AG09309 (cell line): ENCODE measurements around the gene RAB31.

Source experiments
- DNase-seq: peaks from one replicate; pipeline ENCODE4 v3.0.0-alpha.2; 2010; ENCODE audit warnings: low read depth
- H3K4me3 ChIP-seq: 2 replicates; pipeline ENCODE4 v1.5.1; 2011; ENCODE audit warnings: mild to moderate bottlenecking, low read depth, low read length, moderate library complexity; ENCODE audit not compliant: control insufficient read depth
- CTCF ChIP-seq: IDR thresholded peaks from 2 replicates; pipeline ENCODE4 v1.5.1; 2011; ENCODE audit warnings: mild to moderate bottlenecking, low read depth, low read length, inconsistent platforms; ENCODE audit not compliant: insufficient read depth, control insufficient read depth; ENCODE audit errors: missing control alignments

Gene RAB31

GRCh38 chr18:9691235-9691634 lies 16.9 kb upstream of the RAB31 start:
- DNase-seq, result no peak
- TF ChIP-seq CTCF, result no peak
- H3K4me3 ChIP-seq, result no peak overlapping the region

GRCh38 chr18:9694174-9694573 lies 13.9 kb upstream of the RAB31 start:
- DNase-seq, result no peak
- no peak overlapping the region for H3K4me3 ChIP-seq
- TF ChIP-seq CTCF, result no peak

GRCh38 chr18:9694952-9695495 lies 13.1 kb upstream of the RAB31 start:
- H3K4me3 ChIP-seq, result no peak overlapping the region
- TF ChIP-seq CTCF, result no peak
- no peak for DNase-seq

- no peak overlapping the region for H3K4me3 ChIP-seq
- no peak for DNase-seq
- no peak for TF ChIP-seq CTCF
These were observed 12.5 kb upstream of the RAB31 start for GRCh38 chr18:9695605-9696004.

- DNase-seq, result no peak
- TF ChIP-seq CTCF, result no peak
- no peak overlapping the region for H3K4me3 ChIP-seq
These were observed 12.0 kb upstream of the RAB31 start for GRCh38 chr18:9696112-9696511.

GRCh38 chr18:9696701-9697100 lies 11.4 kb upstream of the RAB31 start:
- no peak for DNase-seq
- no peak overlapping the region for H3K4me3 ChIP-seq
- TF ChIP-seq CTCF, result no peak

- H3K4me3 ChIP-seq, result no peak overlapping the region
- DNase-seq, result no peak
- no peak for TF ChIP-seq CTCF
These were observed 11.0 kb upstream of the RAB31 start for GRCh38 chr18:9697121-9697520.
